Measurements from ENCODE around the gene CLIC5. TPM values are rescaled to one million over a fixed set of nuclear protein-coding genes. Genes with fewer than 3 reads are reported as not detected.

CLIC5 gene
- total and polyA plus RNA-seq, 2 of the 8 experiments (the other 6 are each of a cell fraction or from before 2014, with no cell fraction given), result 0.12 to 0.15 TPM

DNA sequence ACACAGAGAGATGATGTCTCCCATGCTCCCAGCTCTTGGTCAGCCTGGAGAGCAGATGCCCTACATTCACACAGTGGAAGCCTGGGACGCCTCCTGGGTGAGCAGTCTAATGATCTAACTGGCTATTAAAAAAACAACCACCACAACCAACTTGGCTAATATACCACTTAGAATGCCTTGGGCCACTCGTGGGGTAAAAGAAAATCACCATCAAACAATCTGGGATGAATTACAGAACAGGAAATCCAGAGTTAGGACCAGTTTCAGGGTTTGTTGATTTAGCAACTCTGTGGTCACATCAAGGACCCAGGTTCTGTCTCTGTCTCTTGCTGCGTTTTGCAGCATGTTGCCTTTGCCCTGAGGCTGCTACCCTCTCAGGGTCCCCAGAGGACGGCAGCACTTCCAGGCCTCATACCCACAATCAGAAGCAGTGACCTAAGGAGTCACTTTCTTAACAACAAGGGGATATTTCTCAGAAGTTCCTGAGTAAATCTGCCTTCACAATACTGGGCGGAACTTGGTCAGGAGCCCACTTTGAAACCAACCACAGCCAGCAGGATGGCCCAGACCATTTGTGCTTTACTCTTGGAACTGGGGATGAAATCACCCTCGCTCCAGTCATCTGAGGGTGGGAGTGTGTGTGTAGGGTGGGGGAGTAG lies 118.7 kb downstream of the CLIC5 start (continued):
- no peak for TF ChIP-seq ATF2 (IDR thresholded peaks at IDR 0.05; ENCODE audit: low read length)
- TF ChIP-seq SP2 (IDR thresholded peaks at IDR 0.05; ENCODE audit: low read length), result no peak
- TF ChIP-seq ASH2L (IDR thresholded peaks at IDR 0.05; ENCODE audit: low read length), result no peak

All from H1 (cell line).